ENCODE data around the gene FOXP1. TPM values are rescaled to one million over a fixed set of nuclear protein-coding genes. Genes with fewer than 3 reads are reported as not detected.

FOXP1 gene
- polyA plus RNA-seq, 1 donor from 2014 or later: 5.6 TPM

DNA sequence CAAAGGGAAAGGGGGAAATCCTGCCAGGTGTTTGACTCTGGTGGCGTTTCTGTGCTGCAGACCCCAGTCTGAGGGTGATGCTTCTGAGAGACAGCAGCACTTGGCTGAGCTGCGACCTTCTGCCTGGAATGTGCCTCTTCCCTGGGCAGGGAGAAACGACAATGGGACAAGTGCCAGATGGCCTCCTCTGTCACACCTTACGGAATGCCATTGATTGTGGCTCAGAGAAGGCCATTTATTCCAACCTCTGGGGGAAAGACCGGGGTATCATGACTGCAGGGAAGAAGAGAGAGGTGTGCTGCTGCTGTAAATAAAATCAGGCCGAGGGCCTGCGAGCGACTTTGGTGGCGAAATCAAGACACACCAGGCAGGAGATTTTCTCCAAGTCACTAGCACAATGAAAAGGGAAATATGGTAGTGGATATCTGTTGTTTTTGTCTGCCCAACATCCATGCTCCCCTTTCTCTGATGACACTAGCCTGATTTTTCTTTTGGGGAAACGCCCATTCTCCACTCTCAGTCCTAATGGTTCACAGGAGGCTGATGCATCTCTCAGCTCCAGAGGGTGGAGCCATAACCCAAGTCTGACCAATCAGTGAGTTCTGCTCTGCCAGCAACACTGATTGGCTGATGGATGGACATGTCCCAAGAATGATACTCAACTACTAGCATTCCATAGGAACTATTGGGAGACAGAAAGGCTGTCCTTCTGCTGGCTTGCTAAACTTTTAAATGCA is 336.1 kb downstream of the FOXP1 start:
- no peaks in the 10 kb centered on the region for H4K20me1 ChIP-seq (ENCODE audit: insufficient read depth)
- H3K4me3 ChIP-seq (ENCODE audit: low read length): no peak overlapping the region
- H3K27ac ChIP-seq (ENCODE audit: low read length): no peak overlapping the region
- no peaks in the 10 kb centered on the region for H3K9me2 ChIP-seq (ENCODE audit: insufficient read depth, low read length)
- H3K4me2 ChIP-seq (ENCODE audit: low read length): no peak overlapping the region
- no peak overlapping the region for H2AFZ ChIP-seq (ENCODE audit: low read depth, low read length)
- H3K27me3 ChIP-seq (ENCODE audit: insufficient read depth, low read depth, low read length): no peaks in the 10 kb centered on the region
- H3K9me3 ChIP-seq (ENCODE audit: low read length): no peaks in the 10 kb centered on the region
- H3K79me2 ChIP-seq (replicated peaks; ENCODE audit: insufficient read depth, low read length): no peaks in the 10 kb centered on the region
- H3K36me3 ChIP-seq (ENCODE audit: insufficient read depth, low read length): no peaks in the 10 kb centered on the region
- H3K9ac ChIP-seq (ENCODE audit: low read length): no peak overlapping the region
- TF ChIP-seq EZH2 (IDR thresholded peaks at IDR 0.05; ENCODE audit: borderline replicate concordance, insufficient read depth, low read length, poor library complexity, severe bottlenecking) (no peak), RAD21 (conservative IDR thresholded peaks at IDR 0.05) (no peak), SMC3 (conservative IDR thresholded peaks at IDR 0.05; ENCODE audit: poor library complexity) (no peak), POLR2AphosphoS5 (IDR thresholded peaks at IDR 0.05) (no peak), TAF1 (IDR thresholded peaks at IDR 0.05; ENCODE audit: low read depth) (no peak), MXI1 (conservative IDR thresholded peaks at IDR 0.05; ENCODE audit: poor library complexity, severe bottlenecking) (no peak), EP300 (conservative IDR thresholded peaks at IDR 0.05; ENCODE audit: poor library complexity, severe bottlenecking) (no peak)
- TF ChIP-seq, protein P1, sequence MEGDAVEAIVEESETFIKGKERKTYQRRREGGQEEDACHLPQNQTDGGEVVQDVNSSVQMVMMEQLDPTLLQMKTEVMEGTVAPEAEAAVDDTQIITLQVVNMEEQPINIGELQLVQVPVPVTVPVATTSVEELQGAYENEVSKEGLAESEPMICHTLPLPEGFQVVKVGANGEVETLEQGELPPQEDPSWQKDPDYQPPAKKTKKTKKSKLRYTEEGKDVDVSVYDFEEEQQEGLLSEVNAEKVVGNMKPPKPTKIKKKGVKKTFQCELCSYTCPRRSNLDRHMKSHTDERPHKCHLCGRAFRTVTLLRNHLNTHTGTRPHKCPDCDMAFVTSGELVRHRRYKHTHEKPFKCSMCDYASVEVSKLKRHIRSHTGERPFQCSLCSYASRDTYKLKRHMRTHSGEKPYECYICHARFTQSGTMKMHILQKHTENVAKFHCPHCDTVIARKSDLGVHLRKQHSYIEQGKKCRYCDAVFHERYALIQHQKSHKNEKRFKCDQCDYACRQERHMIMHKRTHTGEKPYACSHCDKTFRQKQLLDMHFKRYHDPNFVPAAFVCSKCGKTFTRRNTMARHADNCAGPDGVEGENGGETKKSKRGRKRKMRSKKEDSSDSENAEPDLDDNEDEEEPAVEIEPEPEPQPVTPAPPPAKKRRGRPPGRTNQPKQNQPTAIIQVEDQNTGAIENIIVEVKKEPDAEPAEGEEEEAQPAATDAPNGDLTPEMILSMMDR (IDR thresholded peaks at IDR 0.05; ENCODE audit: poor library complexity, severe bottlenecking): no peak
- TF ChIP-seq, protein P2, sequence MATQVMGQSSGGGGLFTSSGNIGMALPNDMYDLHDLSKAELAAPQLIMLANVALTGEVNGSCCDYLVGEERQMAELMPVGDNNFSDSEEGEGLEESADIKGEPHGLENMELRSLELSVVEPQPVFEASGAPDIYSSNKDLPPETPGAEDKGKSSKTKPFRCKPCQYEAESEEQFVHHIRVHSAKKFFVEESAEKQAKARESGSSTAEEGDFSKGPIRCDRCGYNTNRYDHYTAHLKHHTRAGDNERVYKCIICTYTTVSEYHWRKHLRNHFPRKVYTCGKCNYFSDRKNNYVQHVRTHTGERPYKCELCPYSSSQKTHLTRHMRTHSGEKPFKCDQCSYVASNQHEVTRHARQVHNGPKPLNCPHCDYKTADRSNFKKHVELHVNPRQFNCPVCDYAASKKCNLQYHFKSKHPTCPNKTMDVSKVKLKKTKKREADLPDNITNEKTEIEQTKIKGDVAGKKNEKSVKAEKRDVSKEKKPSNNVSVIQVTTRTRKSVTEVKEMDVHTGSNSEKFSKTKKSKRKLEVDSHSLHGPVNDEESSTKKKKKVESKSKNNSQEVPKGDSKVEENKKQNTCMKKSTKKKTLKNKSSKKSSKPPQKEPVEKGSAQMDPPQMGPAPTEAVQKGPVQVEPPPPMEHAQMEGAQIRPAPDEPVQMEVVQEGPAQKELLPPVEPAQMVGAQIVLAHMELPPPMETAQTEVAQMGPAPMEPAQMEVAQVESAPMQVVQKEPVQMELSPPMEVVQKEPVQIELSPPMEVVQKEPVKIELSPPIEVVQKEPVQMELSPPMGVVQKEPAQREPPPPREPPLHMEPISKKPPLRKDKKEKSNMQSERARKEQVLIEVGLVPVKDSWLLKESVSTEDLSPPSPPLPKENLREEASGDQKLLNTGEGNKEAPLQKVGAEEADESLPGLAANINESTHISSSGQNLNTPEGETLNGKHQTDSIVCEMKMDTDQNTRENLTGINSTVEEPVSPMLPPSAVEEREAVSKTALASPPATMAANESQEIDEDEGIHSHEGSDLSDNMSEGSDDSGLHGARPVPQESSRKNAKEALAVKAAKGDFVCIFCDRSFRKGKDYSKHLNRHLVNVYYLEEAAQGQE (IDR thresholded peaks at IDR 0.05; ENCODE audit: borderline replicate concordance): no peak
- no peaks in the 10 kb centered on the region for H3F3A ChIP-seq (ENCODE audit: insufficient read depth, low read length, poor library complexity, severe bottlenecking)

DNA sequence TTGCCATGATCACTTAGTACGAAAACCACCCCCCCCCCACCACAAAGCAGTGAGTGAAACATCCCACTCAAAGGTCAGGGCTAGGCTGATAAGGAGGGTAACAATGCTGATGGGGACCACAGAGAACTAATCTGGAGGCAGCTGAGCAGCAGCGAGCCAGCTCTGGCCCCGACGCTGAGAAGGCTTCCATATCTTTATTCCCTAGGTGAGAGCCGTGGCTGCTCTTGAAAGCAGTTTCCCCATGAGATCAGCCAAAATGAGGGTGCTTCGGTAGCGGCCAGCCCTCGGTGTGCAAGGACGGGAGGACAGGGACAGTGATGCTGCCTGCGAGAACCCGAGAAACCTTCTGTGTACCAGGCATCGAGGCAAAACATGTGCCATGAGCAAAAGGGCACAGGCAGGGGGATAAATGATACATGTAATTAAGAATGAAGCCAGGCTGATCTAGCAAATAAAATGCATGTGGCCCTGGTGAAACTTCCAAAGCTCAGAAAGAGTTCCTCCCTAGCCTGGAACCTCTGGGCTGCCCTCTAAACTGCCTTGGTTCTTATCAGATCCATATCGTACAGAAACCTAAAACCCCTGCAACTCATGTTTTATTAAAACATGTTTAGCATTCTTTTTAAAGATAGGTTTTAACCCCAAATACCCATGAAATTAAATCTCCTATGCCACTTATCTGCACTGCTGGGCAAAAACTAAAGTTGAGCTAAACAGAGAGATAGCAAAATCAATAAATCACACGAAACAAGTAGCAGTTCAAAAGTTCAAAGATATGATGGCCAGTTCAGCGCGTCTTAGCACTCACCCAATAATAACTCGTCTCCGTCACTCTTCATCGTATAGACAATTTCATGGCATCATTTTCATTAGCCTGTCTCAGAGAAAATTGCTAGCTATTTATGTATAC is 337.3 kb downstream of the FOXP1 start:
- H3K79me2 ChIP-seq (replicated peaks; ENCODE audit: insufficient read depth, low read length): no peaks in the 10 kb centered on the region
- H3K27ac ChIP-seq (ENCODE audit: low read length): no peak overlapping the region
- no peaks in the 10 kb centered on the region for H3K27me3 ChIP-seq (ENCODE audit: insufficient read depth, low read depth, low read length)
- TF ChIP-seq EP300 (conservative IDR thresholded peaks at IDR 0.05; ENCODE audit: poor library complexity, severe bottlenecking) (no peak), SMC3 (conservative IDR thresholded peaks at IDR 0.05; ENCODE audit: poor library complexity) (no peak), TAF1 (IDR thresholded peaks at IDR 0.05; ENCODE audit: low read depth) (no peak), RAD21 (conservative IDR thresholded peaks at IDR 0.05) (no peak), EZH2 (IDR thresholded peaks at IDR 0.05; ENCODE audit: borderline replicate concordance, insufficient read depth, low read length, poor library complexity, severe bottlenecking) (no peak), MXI1 (conservative IDR thresholded peaks at IDR 0.05; ENCODE audit: poor library complexity, severe bottlenecking) (no peak), POLR2AphosphoS5 (IDR thresholded peaks at IDR 0.05) (no peak)
- TF ChIP-seq, protein P1 (IDR thresholded peaks at IDR 0.05; ENCODE audit: poor library complexity, severe bottlenecking): no peak
- TF ChIP-seq, protein P2 (IDR thresholded peaks at IDR 0.05; ENCODE audit: borderline replicate concordance): no peak
- no peaks in the 10 kb centered on the region for H3K9me3 ChIP-seq (ENCODE audit: low read length)
- H3K36me3 ChIP-seq (ENCODE audit: insufficient read depth, low read length): no peaks in the 10 kb centered on the region
- no peaks in the 10 kb centered on the region for H4K20me1 ChIP-seq (ENCODE audit: insufficient read depth)
- H3F3A ChIP-seq (ENCODE audit: insufficient read depth, low read length, poor library complexity, severe bottlenecking): peaks cover 2% of the 10 kb centered on the region
- H3K4me2 ChIP-seq (ENCODE audit: low read length): no peak overlapping the region
- H3K4me3 ChIP-seq (ENCODE audit: low read length): no peak overlapping the region
- no peaks in the 10 kb centered on the region for H3K9me2 ChIP-seq (ENCODE audit: insufficient read depth, low read length)
- no peak overlapping the region for H3K9ac ChIP-seq (ENCODE audit: low read length)
- no peak overlapping the region for H2AFZ ChIP-seq (ENCODE audit: low read depth, low read length)
